SHP77 (cell line): ENCODE data around the gene DST.

Experiments
- DNase-seq, 2 experiments: peaks; one replicate each; lab custom pipeline; 2025; lab: John Stamatoyannopoulos, UW

The DST gene

GRCh38 chr6:56434606-56435005, 208.1 kb downstream of the DST start:
- DNase-seq: no peak

DNA sequence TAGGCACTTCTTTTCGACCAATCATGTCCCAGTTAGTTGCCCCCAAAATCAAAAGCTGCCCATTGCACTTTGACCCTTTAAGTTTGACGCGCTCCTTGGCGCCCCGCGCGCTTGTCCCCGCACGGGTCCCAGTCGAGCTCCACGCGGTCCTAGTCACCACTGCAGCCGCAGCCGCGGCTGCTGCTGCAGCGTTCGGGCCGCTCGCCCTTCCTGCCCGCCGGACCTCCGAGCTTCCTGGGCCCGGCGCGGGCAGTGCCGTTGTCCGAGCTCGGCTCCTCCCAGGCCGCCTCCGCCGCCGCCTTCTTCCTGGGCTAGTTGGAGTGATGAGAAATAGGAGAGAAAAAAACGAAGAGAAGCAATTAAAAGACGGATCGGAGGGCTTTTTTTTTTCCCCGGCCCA, 209.6 kb downstream of the DST start:
- no peak for DNase-seq

DNA sequence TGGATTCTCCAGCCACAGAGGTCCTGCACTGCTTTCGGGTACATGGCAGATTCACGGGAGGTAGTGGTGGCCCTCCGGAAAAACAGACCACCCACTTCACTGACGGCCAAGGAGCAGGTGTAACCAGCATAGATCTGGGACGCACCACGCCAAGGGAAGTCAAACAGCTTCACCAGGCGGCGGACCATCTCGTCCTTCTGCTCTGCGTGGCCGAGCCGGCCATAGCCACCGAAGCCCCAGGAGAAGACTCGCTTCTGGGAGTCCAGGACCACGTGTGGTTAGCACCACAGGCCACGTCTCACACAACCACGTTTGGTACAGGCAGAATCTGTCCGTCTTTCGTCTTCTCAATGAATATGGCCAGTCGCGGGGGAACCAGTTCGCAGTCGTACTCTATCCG, 210.5 kb downstream of the DST start:
- no peak for DNase-seq

GRCh38 chr6:56430629-56431600, 211.8 kb downstream of the DST start:
- no peak for DNase-seq

DNA sequence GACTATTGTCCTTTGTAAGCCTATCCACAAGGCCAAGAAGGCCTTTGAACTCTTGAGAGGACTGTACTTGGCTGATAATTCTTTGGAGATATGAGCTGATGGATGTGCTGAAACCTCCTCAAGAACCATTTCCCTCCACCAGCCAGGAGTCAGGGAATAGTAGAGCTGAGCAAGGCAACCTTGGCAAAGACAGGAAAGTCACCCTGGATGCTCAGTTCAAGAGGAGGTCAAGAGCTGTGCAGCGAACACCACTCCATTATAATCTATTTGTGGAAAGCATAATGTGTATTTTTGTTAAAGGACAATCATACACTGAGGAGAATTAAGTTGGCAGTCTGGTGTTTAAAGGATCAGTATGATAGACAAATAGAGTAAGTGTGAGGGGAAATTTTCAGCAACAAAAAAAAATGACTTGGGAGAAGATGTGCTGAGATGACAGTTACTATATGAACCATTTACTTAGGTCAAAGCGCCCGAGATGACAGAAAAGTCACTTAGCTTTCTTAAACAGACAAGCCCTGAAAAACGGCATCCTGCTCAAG, 218.1 kb downstream of the DST start:
- no peak for DNase-seq

GRCh38 chr6:56424064-56424463, 218.6 kb downstream of the DST start:
- DNase-seq: no peak

DNA sequence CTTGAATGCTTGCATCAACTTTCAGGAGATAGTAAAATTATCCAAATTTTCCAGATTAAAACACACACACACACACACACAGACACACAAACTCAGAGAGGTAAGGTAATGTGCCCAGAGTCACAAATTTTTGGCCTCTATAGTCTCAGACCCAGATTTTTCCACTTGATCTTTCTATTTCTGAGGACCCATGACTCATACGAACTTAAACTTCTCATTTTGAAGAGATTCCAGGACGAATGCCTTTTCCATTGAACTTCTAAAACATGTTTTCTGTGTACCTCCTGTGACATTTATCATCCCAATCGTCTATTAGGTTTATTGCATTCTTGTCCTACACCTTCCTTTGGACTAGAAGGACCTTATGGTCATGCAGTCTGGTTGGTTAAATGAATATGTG, 222.4 kb downstream of the DST start:
- DNase-seq: no peak

DNA sequence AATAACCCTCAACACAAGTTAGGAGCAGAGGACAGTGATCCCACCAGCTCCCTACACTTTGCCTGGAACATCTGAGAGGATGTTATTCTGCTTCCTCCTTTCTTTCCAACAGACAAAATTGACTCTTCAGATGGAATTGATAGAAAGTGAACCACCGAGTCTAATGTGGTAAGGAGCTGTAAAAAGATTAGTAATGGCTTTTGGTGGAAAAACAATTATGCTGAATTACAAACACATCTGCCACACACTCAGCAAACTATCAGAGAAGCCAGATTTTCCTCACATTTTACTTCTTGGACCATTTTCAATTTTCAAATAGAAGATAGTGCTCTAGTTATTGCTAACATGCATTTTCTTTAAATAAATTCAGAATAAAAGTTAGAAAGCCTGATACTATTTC, 223.5 kb downstream of the DST start:
- no peak for DNase-seq

DNA sequence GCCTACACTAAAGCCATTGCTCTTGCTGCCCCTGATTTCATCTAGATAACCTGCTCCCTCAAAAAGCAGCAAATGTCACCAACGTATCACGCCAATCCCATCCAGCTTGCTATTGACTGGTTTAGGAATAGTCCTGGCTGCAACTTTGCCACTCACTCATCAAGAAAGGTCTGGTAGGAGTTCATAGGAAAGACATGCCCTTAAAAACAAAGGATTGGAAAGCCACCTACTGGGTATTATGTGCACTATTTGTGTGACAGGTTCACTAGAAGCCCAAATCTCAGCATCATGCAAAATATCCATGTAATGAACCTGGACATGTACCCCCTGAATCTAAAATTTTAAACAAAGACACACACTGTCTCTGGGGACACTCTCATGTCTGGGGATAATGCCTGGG, 224.9 kb downstream of the DST start:
- DNase-seq: no peak

DNA sequence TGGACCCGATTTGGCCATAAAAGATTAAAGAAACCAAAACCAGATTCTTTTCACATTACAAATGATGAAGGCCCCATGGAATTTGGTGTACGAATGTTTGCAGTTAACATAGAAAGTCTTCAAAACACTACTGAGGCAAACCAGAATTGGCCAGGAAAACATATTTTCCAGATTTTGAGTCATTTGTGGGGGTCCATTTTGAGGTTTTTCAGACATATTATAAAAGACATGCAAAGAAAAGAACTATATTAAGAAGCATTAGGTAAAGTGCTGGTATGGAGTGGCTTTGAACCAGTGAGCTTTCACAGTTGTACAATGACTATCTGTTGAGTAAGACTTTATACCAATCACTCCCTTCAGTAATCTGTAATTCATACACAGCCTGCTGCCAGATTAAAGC, 226.4 kb downstream of the DST start:
- no peak for DNase-seq

DNA sequence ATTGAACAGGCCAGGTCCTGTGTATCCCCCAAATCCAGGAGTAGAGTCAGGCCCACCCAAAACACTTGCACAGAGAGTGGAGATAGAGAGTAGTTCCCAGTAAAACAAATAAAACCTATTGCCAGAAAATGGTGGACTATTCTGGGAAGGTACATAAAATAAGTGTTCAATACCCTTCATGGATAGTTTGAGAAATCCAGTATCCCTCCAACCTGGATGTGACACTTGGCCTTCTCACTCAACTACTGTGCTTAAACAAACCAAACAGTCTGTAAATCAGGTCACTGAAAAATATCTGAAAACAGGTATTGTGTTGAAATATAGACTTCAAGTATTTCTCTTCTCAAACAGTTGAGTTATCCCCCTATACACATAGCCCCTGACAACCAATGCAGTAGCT, 233.7 kb downstream of the DST start:
- DNase-seq: no peak
